Activated naive CD8-positive, alpha-beta T cell treated with anti-CD3 and anti-CD28 coated beads, Interleukin-2, amount 50 U/mL, for 24 hours (primary cell): ENCODE results near the gene KDM4B.

ENCODE experiments used
- ATAC-seq: fragments of 150-1000 bp; cut with Tn5 transposase; one replicate; pipeline ENCODE4 v1.10.0; 2021
- DNase-seq: peaks from one replicate; pipeline ENCODE4 v3.0.0; 2021
- H3K27ac Mint-ChIP-seq: one replicate; pipeline ENCODE4 v1.8.0; 2021; ENCODE audit warnings: mild to moderate bottlenecking, mixed read lengths
- H3K27me3 Mint-ChIP-seq: one replicate; pipeline ENCODE4 v1.8.0; 2021; ENCODE audit warnings: mixed read lengths
- H3K36me3 Mint-ChIP-seq: one replicate; pipeline ENCODE4 v1.8.0; 2021; ENCODE audit warnings: low read depth, mixed read lengths
- H3K4me1 Mint-ChIP-seq: one replicate; pipeline ENCODE4 v1.8.0; 2021; ENCODE audit warnings: mixed read lengths
- H3K4me3 Mint-ChIP-seq: one replicate; pipeline ENCODE4 v1.8.0; 2021; ENCODE audit warnings: mild to moderate bottlenecking, moderate library complexity, mixed read lengths
- H3K9me3 Mint-ChIP-seq: one replicate; pipeline ENCODE4 v1.8.0; 2021; ENCODE audit warnings: mixed read lengths

Gene KDM4B

GRCh38 chr19:5124111-5124855, 155.4 kb downstream of the KDM4B start:
- Mint-ChIP-seq H3K9me3 (no peaks in the 10 kb centered on the region), H3K27ac (no peak overlapping the region), H3K4me1 (peaks cover 25% of the 10 kb centered on the region), H3K4me3 (no peak overlapping the region), H3K36me3 (no peaks in the 10 kb centered on the region), H3K27me3 (no peaks in the 10 kb centered on the region)
- DNase-seq (no peak), ATAC-seq (no peak)

GRCh38 chr19:5125376-5125775, 156.5 kb downstream of the KDM4B start:
- H3K36me3 Mint-ChIP-seq, result no peaks in the 10 kb centered on the region
- H3K27ac Mint-ChIP-seq, result no peak overlapping the region

GRCh38 chr19:5125797-5126497, 157.0 kb downstream of the KDM4B start:
- H3K4me1 Mint-ChIP-seq, result peaks cover 41% of the 10 kb centered on the region
- H3K27ac Mint-ChIP-seq, result no peak overlapping the region
- no peaks in the 10 kb centered on the region for H3K27me3 Mint-ChIP-seq
- H3K4me3 Mint-ChIP-seq, result no peak overlapping the region
- ATAC-seq (no peak), DNase-seq (no peak)
- no peaks in the 10 kb centered on the region for H3K9me3 Mint-ChIP-seq
- no peaks in the 10 kb centered on the region for H3K36me3 Mint-ChIP-seq

More at GRCh38 chr19:5125376-5125775, 156.5 kb downstream of the KDM4B start:
- Mint-ChIP-seq H3K4me1 (peaks cover 36% of the 10 kb centered on the region), H3K9me3 (no peaks in the 10 kb centered on the region), H3K27me3 (no peaks in the 10 kb centered on the region), H3K4me3 (no peak overlapping the region)
- DNase-seq (no peak), ATAC-seq (no peak)

GRCh38 chr19:5126498-5127223, 157.7 kb downstream of the KDM4B start:
- H3K4me1 Mint-ChIP-seq, result peaks cover 38% of the 10 kb centered on the region
- H3K27me3 Mint-ChIP-seq, result no peaks in the 10 kb centered on the region
- no peak overlapping the region for H3K27ac Mint-ChIP-seq
- DNase-seq, result peak; percentile 38
- no peaks in the 10 kb centered on the region for H3K9me3 Mint-ChIP-seq
- H3K4me3 Mint-ChIP-seq, result no peak overlapping the region
- ATAC-seq, result peak; percentile 22
- H3K36me3 Mint-ChIP-seq, result no peaks in the 10 kb centered on the region

- Mint-ChIP-seq H3K27me3 (no peaks in the 10 kb centered on the region), H3K4me3 (no peak overlapping the region), H3K36me3 (no peaks in the 10 kb centered on the region), H3K9me3 (no peaks in the 10 kb centered on the region), H3K27ac (no peak overlapping the region), H3K4me1 (peaks cover 35% of the 10 kb centered on the region)
- DNase-seq, result no peak
- no peak for ATAC-seq
Measured at GRCh38 chr19:5127717-5128116, 158.8 kb downstream of the KDM4B start.

GRCh38 chr19:5128251-5128935, 159.5 kb downstream of the KDM4B start:
- no peak overlapping the region for H3K27ac Mint-ChIP-seq
- no peak for ATAC-seq
- no peak overlapping the region for H3K4me3 Mint-ChIP-seq
- no peak for DNase-seq
- H3K4me1 Mint-ChIP-seq, result peaks cover 35% of the 10 kb centered on the region
- no peaks in the 10 kb centered on the region for H3K36me3 Mint-ChIP-seq
- H3K27me3 Mint-ChIP-seq, result no peaks in the 10 kb centered on the region
- no peaks in the 10 kb centered on the region for H3K9me3 Mint-ChIP-seq

GRCh38 chr19:5128936-5129389, 160.1 kb downstream of the KDM4B start:
- DNase-seq (no peak), ATAC-seq (no peak)
- no peaks in the 10 kb centered on the region for H3K9me3 Mint-ChIP-seq
- no peak overlapping the region for H3K27ac Mint-ChIP-seq
- H3K36me3 Mint-ChIP-seq, result no peaks in the 10 kb centered on the region
- no peaks in the 10 kb centered on the region for H3K27me3 Mint-ChIP-seq
- no peak overlapping the region for H3K4me3 Mint-ChIP-seq
- peaks cover 35% of the 10 kb centered on the region for H3K4me1 Mint-ChIP-seq

- Mint-ChIP-seq H3K4me1 (peaks cover 35% of the 10 kb centered on the region), H3K27ac (peak overlapping the region; percentile 86), H3K36me3 (no peaks in the 10 kb centered on the region), H3K27me3 (no peaks in the 10 kb centered on the region), H3K9me3 (no peaks in the 10 kb centered on the region), H3K4me3 (peak overlapping the region; percentile 69)
- no peak for ATAC-seq
- no peak for DNase-seq
Measured at GRCh38 chr19:5129691-5130090, 160.8 kb downstream of the KDM4B start.

- Mint-ChIP-seq H3K36me3 (no peaks in the 10 kb centered on the region), H3K27me3 (no peaks in the 10 kb centered on the region), H3K4me3 (peak overlapping the region; percentile 69), H3K9me3 (no peaks in the 10 kb centered on the region), H3K27ac (peak overlapping the region; percentile 86), H3K4me1 (peaks cover 30% of the 10 kb centered on the region)
- DNase-seq, result peak; percentile 64
- peak; percentile 45 for ATAC-seq
Measured at GRCh38 chr19:5130371-5131030, 161.6 kb downstream of the KDM4B start.

GRCh38 chr19:5131031-5131505, 162.2 kb downstream of the KDM4B start:
- H3K27ac Mint-ChIP-seq, result peak overlapping the region; percentile 86
- H3K4me1 Mint-ChIP-seq, result peaks cover 25% of the 10 kb centered on the region
- ATAC-seq, result no peak
- peak; percentile 49 for DNase-seq
- H3K36me3 Mint-ChIP-seq, result no peaks in the 10 kb centered on the region
- H3K4me3 Mint-ChIP-seq, result peak overlapping the region; percentile 69
- no peaks in the 10 kb centered on the region for H3K9me3 Mint-ChIP-seq
- H3K27me3 Mint-ChIP-seq, result no peaks in the 10 kb centered on the region

GRCh38 chr19:5131506-5132205, 162.7 kb downstream of the KDM4B start:
- no peaks in the 10 kb centered on the region for H3K36me3 Mint-ChIP-seq
- H3K4me1 Mint-ChIP-seq, result peaks cover 25% of the 10 kb centered on the region
- no peaks in the 10 kb centered on the region for H3K27me3 Mint-ChIP-seq
- no peak for ATAC-seq
- H3K27ac Mint-ChIP-seq, result peak overlapping the region; percentile 86
- peak; percentile 26 for DNase-seq
- no peaks in the 10 kb centered on the region for H3K9me3 Mint-ChIP-seq
- H3K4me3 Mint-ChIP-seq, result peak overlapping the region; percentile 71

- Mint-ChIP-seq H3K4me3 (peak overlapping the region; percentile 71), H3K9me3 (no peaks in the 10 kb centered on the region), H3K27me3 (no peaks in the 10 kb centered on the region), H3K4me1 (peaks cover 25% of the 10 kb centered on the region), H3K36me3 (no peaks in the 10 kb centered on the region), H3K27ac (no peak overlapping the region)
- DNase-seq (no peak), ATAC-seq (no peak)
Measured at GRCh38 chr19:5132206-5132560, 163.3 kb downstream of the KDM4B start.
